ENCODE results near the gene MRFAP1.
"Not testable (repeated sequence)": the region's sequence is repeated elsewhere in the genome, so short reads cannot be mapped to it uniquely, and the experiment has no call there.

Gene MRFAP1

GRCh38 chr4:6620891-6621555 lies 19.5 kb upstream of the MRFAP1 start:
- no peak for DNase-seq (ENCODE audit: extremely low spot score)
- no peak for TF ChIP-seq CTCF (IDR thresholded peaks at IDR 0.05; ENCODE audit: control extremely low read depth, extremely low read depth, low read depth, missing control alignments)
- ChIA-PET POLR2A (no interaction called here), CTCF (no interaction called here)

GRCh38 chr4:6621556-6621927 lies 18.9 kb upstream of the MRFAP1 start:
- POLR2A ChIA-PET, result no interaction called here
- TF ChIP-seq CTCF (IDR thresholded peaks at IDR 0.05; ENCODE audit: control extremely low read depth, extremely low read depth, low read depth, missing control alignments), result no peak
- CTCF ChIA-PET, result no interaction called here
- DNase-seq (ENCODE audit: extremely low spot score), result no peak

GRCh38 chr4:6622744-6623143 lies 17.7 kb upstream of the MRFAP1 start:
- no peak for DNase-seq (ENCODE audit: extremely low spot score)
- ChIA-PET POLR2A (no interaction called here), CTCF (no interaction called here)
- TF ChIP-seq CTCF (IDR thresholded peaks at IDR 0.05; ENCODE audit: control extremely low read depth, extremely low read depth, low read depth, missing control alignments), result no peak

GRCh38 chr4:6625256-6625655 lies 15.2 kb upstream of the MRFAP1 start:
- DNase-seq (ENCODE audit: extremely low spot score), result no peak
- ChIA-PET POLR2A (no interaction called here), CTCF (no interaction called here)
- no peak for TF ChIP-seq CTCF (IDR thresholded peaks at IDR 0.05; ENCODE audit: control extremely low read depth, extremely low read depth, low read depth, missing control alignments)

- TF ChIP-seq CTCF (IDR thresholded peaks at IDR 0.05; ENCODE audit: control extremely low read depth, extremely low read depth, low read depth, missing control alignments), result no peak
- CTCF ChIA-PET, result no interaction called here
- POLR2A ChIA-PET, result no interaction called here
- no peak for DNase-seq (ENCODE audit: extremely low spot score)
Measured at GRCh38 chr4:6626066-6626465, 14.4 kb upstream of the MRFAP1 start.

- no peak for DNase-seq (ENCODE audit: extremely low spot score)
- no peak for TF ChIP-seq CTCF (IDR thresholded peaks at IDR 0.05; ENCODE audit: control extremely low read depth, extremely low read depth, low read depth, missing control alignments)
- POLR2A ChIA-PET, result interaction anchor here (0.6 kb wide), 1 partner anchor 45 kb away, joined by 3 read pairs; no protein-coding TSS in a partner anchor
- CTCF ChIA-PET, result no interaction called here
Measured at GRCh38 chr4:6627832-6628231, 12.7 kb upstream of the MRFAP1 start.

GRCh38 chr4:6628484-6628883 lies 12.0 kb upstream of the MRFAP1 start:
- DNase-seq (ENCODE audit: extremely low spot score); CTCF ChIA-PET; POLR2A ChIA-PET: not testable (repeated sequence)

Measured in GM10248 (cell line).